K562 (cell line): ENCODE results near the gene RACK1. TPM values are rescaled to one million over a fixed set of nuclear protein-coding genes. Genes with fewer than 3 reads are reported as not detected.
A peak's percentile ranks its signal among the peaks of the same experiment; 100 is the strongest.

Experiments
- EGR1 ChIP-seq: fragments of 450-650 bp; conservative IDR thresholded peaks from 2 replicates; pipeline ENCODE4 v1.6.1; 2017; ENCODE audit warnings: mild to moderate bottlenecking
- ESRRB ChIP-seq: fragments of 250-450 bp; sonication (Bioruptor Pico); IDR thresholded peaks from 2 replicates; pipeline ENCODE4 v1.5.0; 2020; ENCODE audit warnings: mild to moderate bottlenecking, moderate library complexity, borderline replicate concordance
- FOXK2 ChIP-seq, 2 experiments: fragments of 450-650 bp; IDR thresholded peaks in 1 of 2; conservative IDR thresholded peaks in 1 of 2; 2 replicates each; pipeline ENCODE4 v1.6.1; 2016; ENCODE audit warnings: low read depth in 2 of 2, mild to moderate bottlenecking in 1 of 2
- FOXM1 ChIP-seq, 2 experiments: fragments of 450-650 bp in 1 of 2; sonication (generic) in 1 of 2; formaldehyde crosslinking in 1 of 2; IDR thresholded peaks; 2 replicates each; pipeline versions ENCODE4 v1.6.1 to v1.9.0; 2017 to 2022; ENCODE audit warnings: low read depth in 2 of 2, mild to moderate bottlenecking in 2 of 2, missing genetic modification reagents in 1 of 2, moderate library complexity in 1 of 2
- POLR2G ChIP-seq: fragments of 200-400 bp; formaldehyde crosslinking; IDR thresholded peaks from 2 replicates; pipeline ENCODE4 v1.6.1; 2017; ENCODE audit warnings: low read depth, mild to moderate bottlenecking, antibody characterized with exemption, low read length, moderate library complexity
- RAD21 ChIP-seq, 2 experiments: fragments of 250-450 bp in 1 of 2; fragments of 450-650 bp in 1 of 2; sonication (Bioruptor Pico) in 1 of 2; formaldehyde crosslinking in 1 of 2; IDR thresholded peaks in 1 of 2; conservative IDR thresholded peaks in 1 of 2; 2 replicates each; pipeline versions ENCODE4 v1.4.0 to v1.8.0; 2020 to 2022; ENCODE audit warnings: mild to moderate bottlenecking in 2 of 2, moderate library complexity in 1 of 2
- SIX5 ChIP-seq, 2 experiments: IDR thresholded peaks; 2 replicates each; pipeline ENCODE4 v1.6.1; 2011; ENCODE audit warnings: low read length in 2 of 2, borderline replicate concordance in 1 of 2, low read depth in 1 of 2, mild to moderate bottlenecking in 1 of 2, moderate library complexity in 1 of 2; ENCODE audit not compliant: insufficient read depth in 1 of 2
- ZFPM2 ChIP-seq: fragments of 250-450 bp; sonication (Bioruptor Pico); IDR thresholded peaks from 2 replicates; pipeline ENCODE4 v1.5.1; 2022; ENCODE audit warnings: mild to moderate bottlenecking
- polyA plus RNA-seq, 8 experiments: library from polyadenylated mRNA; depleted of rRNA in 4 of 8; stranded (reverse) in 5 of 8; unstranded in 3 of 8; fragments of >200 nt; fragmentation: Nextera tagmentation in 2 of 8; fragmentation: Illumina TruSeq in 1 of 8; extraction: Ambion mirVana in 2 of 8; extraction: Trizol in 1 of 8; gene quantifications; 2 replicates each; pipeline versions ENCODE4 v1.2.1 to v1.2.3, GENCODE V29; 2011 to 2014; ENCODE audit warnings: inconsistent platforms in 1 of 8, missing spikeins in 1 of 8
- total RNA-seq, 7 experiments: library from RNA; depleted of rRNA in 6 of 7; stranded (reverse); fragments of >200 nt in 6 of 7; fragmentation: Illumina TruSeq in 2 of 7; extraction: Trizol in 2 of 7; gene quantifications; 2 replicates each; pipeline versions ENCODE4 v1.2.1 to v1.2.3, GENCODE V29; 2011 to 2021; ENCODE audit warnings: low replicate concordance in 1 of 7
- TF ChIP-seq, protein P1 (sequence below): fragments of 450-650 bp; IDR thresholded peaks from 2 replicates; pipeline ENCODE4 v1.6.1; 2018; ENCODE audit not compliant: partially characterized antibody
- TF ChIP-seq, protein P2 (sequence below): fragments of 450-650 bp; IDR thresholded peaks from 2 replicates; pipeline ENCODE4 v1.6.1; 2016; ENCODE audit warnings: mild to moderate bottlenecking, moderate library complexity

Gene RACK1
- total and polyA plus RNA-seq, 9 of the 15 experiments (the other 6 are each of a cell fraction or from before 2014, with no cell fraction given) = 2,303 to 5,311 (median 3,833) TPM

DNA sequence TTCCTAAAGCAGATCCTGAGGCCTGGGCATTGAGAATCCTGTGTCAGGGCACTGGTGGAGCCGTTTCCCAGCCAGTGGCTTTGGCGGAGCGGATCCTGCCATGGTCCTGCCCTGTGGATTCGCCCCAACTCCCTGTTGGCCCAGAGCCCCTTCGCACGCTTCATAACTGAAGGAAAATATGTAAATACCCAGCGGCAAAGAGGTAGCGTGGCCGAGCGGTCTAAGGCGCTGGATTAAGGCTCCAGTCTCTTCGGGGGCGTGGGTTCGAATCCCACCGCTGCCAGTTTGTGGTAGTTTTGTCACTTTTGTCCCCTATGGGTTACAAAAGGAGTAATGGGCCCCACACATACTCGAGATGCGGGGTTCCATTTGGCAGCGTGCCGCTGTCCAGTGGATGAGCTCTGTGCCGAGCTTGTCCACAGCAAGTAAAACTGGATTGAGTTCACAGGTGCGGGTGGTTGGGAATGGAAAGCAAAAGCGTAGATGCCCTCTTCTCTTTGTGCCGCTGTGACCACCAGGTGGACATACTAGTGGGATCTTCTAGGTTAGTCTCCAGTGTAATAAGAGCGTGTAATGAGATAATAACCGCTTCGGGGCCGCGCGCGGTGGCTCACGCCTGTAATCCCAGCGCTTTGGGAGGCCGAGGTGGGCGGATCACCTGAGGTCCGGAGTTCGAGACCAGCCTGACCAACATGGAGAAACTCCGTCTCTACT, 56.0 kb downstream of the RACK1 start (continued):
- no peak for TF ChIP-seq FOXM1 (IDR thresholded peaks at IDR 0.05; ENCODE audit: low read depth)
- TF ChIP-seq FOXM1 (CRISPR knock-in tag; IDR thresholded peaks at IDR 0.05; ENCODE audit: low read depth) = 0 out of 2 replicates have a peak, but pooled peaks have one; percentile 34
- TF ChIP-seq SIX5 (IDR thresholded peaks at IDR 0.05; ENCODE audit: borderline replicate concordance in 1 of 2, insufficient read depth in 1 of 2, low read depth in 1 of 2, low read length in 2 of 2) = no peak
- TF ChIP-seq RAD21 (CRISPR knock-in tag; conservative IDR thresholded peaks at IDR 0.05 in 1 of 2, IDR thresholded peaks at IDR 0.05 in 1 of 2) = peak in 1 of 2 experiments; percentile 33; a peak in 2 of 4 replicates
- peak; percentile 82 to 87 for TF ChIP-seq FOXK2 (conservative IDR thresholded peaks at IDR 0.05 in 1 of 2, IDR thresholded peaks at IDR 0.05 in 1 of 2; ENCODE audit: low read depth in 2 of 2)
- peak; percentile 97 for TF ChIP-seq EGR1
- TF ChIP-seq, protein P1, sequence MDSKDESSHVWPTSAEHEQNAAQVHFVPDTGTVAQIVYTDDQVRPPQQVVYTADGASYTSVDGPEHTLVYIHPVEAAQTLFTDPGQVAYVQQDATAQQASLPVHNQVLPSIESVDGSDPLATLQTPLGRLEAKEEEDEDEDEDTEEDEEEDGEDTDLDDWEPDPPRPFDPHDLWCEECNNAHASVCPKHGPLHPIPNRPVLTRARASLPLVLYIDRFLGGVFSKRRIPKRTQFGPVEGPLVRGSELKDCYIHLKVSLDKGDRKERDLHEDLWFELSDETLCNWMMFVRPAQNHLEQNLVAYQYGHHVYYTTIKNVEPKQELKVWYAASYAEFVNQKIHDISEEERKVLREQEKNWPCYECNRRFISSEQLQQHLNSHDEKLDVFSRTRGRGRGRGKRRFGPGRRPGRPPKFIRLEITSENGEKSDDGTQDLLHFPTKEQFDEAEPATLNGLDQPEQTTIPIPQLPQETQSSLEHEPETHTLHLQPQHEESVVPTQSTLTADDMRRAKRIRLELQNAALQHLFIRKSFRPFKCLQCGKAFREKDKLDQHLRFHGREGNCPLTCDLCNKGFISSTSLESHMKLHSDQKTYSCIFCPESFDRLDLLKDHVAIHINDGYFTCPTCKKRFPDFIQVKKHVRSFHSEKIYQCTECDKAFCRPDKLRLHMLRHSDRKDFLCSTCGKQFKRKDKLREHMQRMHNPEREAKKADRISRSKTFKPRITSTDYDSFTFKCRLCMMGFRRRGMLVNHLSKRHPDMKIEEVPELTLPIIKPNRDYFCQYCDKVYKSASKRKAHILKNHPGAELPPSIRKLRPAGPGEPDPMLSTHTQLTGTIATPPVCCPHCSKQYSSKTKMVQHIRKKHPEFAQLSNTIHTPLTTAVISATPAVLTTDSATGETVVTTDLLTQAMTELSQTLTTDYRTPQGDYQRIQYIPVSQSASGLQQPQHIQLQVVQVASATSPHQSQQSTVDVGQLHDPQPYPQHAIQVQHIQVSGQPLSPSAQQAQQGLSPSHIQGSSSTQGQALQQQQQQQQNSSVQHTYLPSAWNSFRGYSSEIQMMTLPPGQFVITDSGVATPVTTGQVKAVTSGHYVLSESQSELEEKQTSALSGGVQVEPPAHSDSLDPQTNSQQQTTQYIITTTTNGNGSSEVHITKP = peak; percentile 51
- TF ChIP-seq POLR2G = peak; percentile 55
- TF ChIP-seq, protein P2, sequence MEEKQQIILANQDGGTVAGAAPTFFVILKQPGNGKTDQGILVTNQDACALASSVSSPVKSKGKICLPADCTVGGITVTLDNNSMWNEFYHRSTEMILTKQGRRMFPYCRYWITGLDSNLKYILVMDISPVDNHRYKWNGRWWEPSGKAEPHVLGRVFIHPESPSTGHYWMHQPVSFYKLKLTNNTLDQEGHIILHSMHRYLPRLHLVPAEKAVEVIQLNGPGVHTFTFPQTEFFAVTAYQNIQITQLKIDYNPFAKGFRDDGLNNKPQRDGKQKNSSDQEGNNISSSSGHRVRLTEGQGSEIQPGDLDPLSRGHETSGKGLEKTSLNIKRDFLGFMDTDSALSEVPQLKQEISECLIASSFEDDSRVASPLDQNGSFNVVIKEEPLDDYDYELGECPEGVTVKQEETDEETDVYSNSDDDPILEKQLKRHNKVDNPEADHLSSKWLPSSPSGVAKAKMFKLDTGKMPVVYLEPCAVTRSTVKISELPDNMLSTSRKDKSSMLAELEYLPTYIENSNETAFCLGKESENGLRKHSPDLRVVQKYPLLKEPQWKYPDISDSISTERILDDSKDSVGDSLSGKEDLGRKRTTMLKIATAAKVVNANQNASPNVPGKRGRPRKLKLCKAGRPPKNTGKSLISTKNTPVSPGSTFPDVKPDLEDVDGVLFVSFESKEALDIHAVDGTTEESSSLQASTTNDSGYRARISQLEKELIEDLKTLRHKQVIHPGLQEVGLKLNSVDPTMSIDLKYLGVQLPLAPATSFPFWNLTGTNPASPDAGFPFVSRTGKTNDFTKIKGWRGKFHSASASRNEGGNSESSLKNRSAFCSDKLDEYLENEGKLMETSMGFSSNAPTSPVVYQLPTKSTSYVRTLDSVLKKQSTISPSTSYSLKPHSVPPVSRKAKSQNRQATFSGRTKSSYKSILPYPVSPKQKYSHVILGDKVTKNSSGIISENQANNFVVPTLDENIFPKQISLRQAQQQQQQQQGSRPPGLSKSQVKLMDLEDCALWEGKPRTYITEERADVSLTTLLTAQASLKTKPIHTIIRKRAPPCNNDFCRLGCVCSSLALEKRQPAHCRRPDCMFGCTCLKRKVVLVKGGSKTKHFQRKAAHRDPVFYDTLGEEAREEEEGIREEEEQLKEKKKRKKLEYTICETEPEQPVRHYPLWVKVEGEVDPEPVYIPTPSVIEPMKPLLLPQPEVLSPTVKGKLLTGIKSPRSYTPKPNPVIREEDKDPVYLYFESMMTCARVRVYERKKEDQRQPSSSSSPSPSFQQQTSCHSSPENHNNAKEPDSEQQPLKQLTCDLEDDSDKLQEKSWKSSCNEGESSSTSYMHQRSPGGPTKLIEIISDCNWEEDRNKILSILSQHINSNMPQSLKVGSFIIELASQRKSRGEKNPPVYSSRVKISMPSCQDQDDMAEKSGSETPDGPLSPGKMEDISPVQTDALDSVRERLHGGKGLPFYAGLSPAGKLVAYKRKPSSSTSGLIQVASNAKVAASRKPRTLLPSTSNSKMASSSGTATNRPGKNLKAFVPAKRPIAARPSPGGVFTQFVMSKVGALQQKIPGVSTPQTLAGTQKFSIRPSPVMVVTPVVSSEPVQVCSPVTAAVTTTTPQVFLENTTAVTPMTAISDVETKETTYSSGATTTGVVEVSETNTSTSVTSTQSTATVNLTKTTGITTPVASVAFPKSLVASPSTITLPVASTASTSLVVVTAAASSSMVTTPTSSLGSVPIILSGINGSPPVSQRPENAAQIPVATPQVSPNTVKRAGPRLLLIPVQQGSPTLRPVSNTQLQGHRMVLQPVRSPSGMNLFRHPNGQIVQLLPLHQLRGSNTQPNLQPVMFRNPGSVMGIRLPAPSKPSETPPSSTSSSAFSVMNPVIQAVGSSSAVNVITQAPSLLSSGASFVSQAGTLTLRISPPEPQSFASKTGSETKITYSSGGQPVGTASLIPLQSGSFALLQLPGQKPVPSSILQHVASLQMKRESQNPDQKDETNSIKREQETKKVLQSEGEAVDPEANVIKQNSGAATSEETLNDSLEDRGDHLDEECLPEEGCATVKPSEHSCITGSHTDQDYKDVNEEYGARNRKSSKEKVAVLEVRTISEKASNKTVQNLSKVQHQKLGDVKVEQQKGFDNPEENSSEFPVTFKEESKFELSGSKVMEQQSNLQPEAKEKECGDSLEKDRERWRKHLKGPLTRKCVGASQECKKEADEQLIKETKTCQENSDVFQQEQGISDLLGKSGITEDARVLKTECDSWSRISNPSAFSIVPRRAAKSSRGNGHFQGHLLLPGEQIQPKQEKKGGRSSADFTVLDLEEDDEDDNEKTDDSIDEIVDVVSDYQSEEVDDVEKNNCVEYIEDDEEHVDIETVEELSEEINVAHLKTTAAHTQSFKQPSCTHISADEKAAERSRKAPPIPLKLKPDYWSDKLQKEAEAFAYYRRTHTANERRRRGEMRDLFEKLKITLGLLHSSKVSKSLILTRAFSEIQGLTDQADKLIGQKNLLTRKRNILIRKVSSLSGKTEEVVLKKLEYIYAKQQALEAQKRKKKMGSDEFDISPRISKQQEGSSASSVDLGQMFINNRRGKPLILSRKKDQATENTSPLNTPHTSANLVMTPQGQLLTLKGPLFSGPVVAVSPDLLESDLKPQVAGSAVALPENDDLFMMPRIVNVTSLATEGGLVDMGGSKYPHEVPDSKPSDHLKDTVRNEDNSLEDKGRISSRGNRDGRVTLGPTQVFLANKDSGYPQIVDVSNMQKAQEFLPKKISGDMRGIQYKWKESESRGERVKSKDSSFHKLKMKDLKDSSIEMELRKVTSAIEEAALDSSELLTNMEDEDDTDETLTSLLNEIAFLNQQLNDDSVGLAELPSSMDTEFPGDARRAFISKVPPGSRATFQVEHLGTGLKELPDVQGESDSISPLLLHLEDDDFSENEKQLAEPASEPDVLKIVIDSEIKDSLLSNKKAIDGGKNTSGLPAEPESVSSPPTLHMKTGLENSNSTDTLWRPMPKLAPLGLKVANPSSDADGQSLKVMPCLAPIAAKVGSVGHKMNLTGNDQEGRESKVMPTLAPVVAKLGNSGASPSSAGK = no peak
- TF ChIP-seq ESRRB (CRISPR knock-in tag) = no peak
- no peak for TF ChIP-seq ZFPM2
